Measurements from ENCODE around the gene ABCC4. TPM values are rescaled to one million over a fixed set of nuclear protein-coding genes. Genes with fewer than 3 reads are reported as not detected.

Gene ABCC4
- total and polyA plus RNA-seq, 2 experiments from 2014 or later: 4.3 to 12.2 TPM

DNA sequence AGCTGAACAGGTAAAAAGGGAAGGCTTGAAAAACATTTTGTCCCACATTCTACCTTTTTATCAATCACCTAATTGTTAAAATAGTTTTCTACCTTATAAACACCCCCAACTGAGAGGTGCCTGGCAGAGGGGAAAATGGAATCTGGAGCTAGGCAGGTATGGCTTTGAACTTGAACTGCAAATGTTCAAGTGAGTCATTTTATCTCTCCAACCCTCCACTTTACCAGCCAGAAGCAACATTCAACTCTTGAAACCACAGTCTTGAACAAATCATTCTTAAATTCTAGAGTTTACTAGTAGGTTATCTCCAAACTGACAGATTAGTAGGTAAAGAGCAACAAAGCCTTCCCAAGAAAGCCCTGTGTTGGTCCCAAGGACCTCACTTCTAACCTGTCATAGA lies 116.9 kb downstream of the ABCC4 start:
- H4K20me1 ChIP-seq (replicated peaks; ENCODE audit: insufficient read depth): no peaks in the 10 kb centered on the region
- Mint-ChIP-seq H3K36me3 (ENCODE audit: low read depth) (no peaks in the 10 kb centered on the region; the same call in 2 of the 3 replicates), H3K4me3 (no peak overlapping the region), H3K9me3 (no peaks in the 10 kb centered on the region), H3K27me3 (ENCODE audit: insufficient read depth, low read depth, poor library complexity) (peaks cover 3% of the 10 kb centered on the region), H3K27ac (no peak overlapping the region), H3K4me1 (no peaks in the 10 kb centered on the region)
- no peak for TF ChIP-seq ZNF331 (CRISPR knock-in tag; IDR thresholded peaks at IDR 0.05; ENCODE audit: low read depth)
- TF ChIP-seq, protein P1, sequence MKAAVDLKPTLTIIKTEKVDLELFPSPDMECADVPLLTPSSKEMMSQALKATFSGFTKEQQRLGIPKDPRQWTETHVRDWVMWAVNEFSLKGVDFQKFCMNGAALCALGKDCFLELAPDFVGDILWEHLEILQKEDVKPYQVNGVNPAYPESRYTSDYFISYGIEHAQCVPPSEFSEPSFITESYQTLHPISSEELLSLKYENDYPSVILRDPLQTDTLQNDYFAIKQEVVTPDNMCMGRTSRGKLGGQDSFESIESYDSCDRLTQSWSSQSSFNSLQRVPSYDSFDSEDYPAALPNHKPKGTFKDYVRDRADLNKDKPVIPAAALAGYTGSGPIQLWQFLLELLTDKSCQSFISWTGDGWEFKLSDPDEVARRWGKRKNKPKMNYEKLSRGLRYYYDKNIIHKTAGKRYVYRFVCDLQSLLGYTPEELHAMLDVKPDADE (IDR thresholded peaks at IDR 0.05): no peak
- no peak for TF ChIP-seq NANOG (IDR thresholded peaks at IDR 0.05; ENCODE audit: borderline replicate concordance)
- TF ChIP-seq STAT1 (IDR thresholded peaks at IDR 0.05; ENCODE audit: unreplicated experiment): no peak
- TF ChIP-seq ZNF114 (CRISPR knock-in tag; IDR thresholded peaks at IDR 0.05): no peak
- TF ChIP-seq, protein P2, sequence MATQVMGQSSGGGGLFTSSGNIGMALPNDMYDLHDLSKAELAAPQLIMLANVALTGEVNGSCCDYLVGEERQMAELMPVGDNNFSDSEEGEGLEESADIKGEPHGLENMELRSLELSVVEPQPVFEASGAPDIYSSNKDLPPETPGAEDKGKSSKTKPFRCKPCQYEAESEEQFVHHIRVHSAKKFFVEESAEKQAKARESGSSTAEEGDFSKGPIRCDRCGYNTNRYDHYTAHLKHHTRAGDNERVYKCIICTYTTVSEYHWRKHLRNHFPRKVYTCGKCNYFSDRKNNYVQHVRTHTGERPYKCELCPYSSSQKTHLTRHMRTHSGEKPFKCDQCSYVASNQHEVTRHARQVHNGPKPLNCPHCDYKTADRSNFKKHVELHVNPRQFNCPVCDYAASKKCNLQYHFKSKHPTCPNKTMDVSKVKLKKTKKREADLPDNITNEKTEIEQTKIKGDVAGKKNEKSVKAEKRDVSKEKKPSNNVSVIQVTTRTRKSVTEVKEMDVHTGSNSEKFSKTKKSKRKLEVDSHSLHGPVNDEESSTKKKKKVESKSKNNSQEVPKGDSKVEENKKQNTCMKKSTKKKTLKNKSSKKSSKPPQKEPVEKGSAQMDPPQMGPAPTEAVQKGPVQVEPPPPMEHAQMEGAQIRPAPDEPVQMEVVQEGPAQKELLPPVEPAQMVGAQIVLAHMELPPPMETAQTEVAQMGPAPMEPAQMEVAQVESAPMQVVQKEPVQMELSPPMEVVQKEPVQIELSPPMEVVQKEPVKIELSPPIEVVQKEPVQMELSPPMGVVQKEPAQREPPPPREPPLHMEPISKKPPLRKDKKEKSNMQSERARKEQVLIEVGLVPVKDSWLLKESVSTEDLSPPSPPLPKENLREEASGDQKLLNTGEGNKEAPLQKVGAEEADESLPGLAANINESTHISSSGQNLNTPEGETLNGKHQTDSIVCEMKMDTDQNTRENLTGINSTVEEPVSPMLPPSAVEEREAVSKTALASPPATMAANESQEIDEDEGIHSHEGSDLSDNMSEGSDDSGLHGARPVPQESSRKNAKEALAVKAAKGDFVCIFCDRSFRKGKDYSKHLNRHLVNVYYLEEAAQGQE (IDR thresholded peaks at IDR 0.05; ENCODE audit: unreplicated experiment): no peak
- no peak for TF ChIP-seq JUNB (IDR thresholded peaks at IDR 0.05; ENCODE audit: unreplicated experiment)
- no peak for TF ChIP-seq POLR2AphosphoS5 (IDR thresholded peaks at IDR 0.05; ENCODE audit: low read depth)
- TF ChIP-seq EZH2 (IDR thresholded peaks at IDR 0.05; ENCODE audit: low read depth, unreplicated experiment): no peak
- TF ChIP-seq, protein P3, sequence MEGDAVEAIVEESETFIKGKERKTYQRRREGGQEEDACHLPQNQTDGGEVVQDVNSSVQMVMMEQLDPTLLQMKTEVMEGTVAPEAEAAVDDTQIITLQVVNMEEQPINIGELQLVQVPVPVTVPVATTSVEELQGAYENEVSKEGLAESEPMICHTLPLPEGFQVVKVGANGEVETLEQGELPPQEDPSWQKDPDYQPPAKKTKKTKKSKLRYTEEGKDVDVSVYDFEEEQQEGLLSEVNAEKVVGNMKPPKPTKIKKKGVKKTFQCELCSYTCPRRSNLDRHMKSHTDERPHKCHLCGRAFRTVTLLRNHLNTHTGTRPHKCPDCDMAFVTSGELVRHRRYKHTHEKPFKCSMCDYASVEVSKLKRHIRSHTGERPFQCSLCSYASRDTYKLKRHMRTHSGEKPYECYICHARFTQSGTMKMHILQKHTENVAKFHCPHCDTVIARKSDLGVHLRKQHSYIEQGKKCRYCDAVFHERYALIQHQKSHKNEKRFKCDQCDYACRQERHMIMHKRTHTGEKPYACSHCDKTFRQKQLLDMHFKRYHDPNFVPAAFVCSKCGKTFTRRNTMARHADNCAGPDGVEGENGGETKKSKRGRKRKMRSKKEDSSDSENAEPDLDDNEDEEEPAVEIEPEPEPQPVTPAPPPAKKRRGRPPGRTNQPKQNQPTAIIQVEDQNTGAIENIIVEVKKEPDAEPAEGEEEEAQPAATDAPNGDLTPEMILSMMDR (conservative IDR thresholded peaks at IDR 0.05; ENCODE audit: low read depth in 2 of 2): no peak
- TF ChIP-seq CREB1 (CRISPR knock-in tag; IDR thresholded peaks at IDR 0.05; ENCODE audit: low read depth): no peak
- TF ChIP-seq EZH2phosphoT487 (IDR thresholded peaks at IDR 0.05; ENCODE audit: unreplicated experiment): no peak
- no peaks in the 10 kb centered on the region for H3F3A ChIP-seq (replicated peaks; ENCODE audit: low read depth)
- H3K4me1 ChIP-seq (ENCODE audit: insufficient read depth): no peaks in the 10 kb centered on the region
- no peaks in the 10 kb centered on the region for H3K79me2 ChIP-seq (replicated peaks; ENCODE audit: insufficient read depth)
- no peaks in the 10 kb centered on the region for H3K36me3 ChIP-seq (ENCODE audit: insufficient read depth)
- H3K9me2 ChIP-seq (ENCODE audit: insufficient read depth): no peaks in the 10 kb centered on the region
- no peak overlapping the region for H3K4me3 ChIP-seq
- no peaks in the 10 kb centered on the region for H3K27me3 ChIP-seq (ENCODE audit: insufficient read depth)
- no peak overlapping the region for H3K27ac ChIP-seq (ENCODE audit: low read depth)
- ATAC-seq (no peak), DNase-seq (ENCODE audit: low spot score) (no peak)
- H2AFZ ChIP-seq: no peak overlapping the region
- H3K4me2 ChIP-seq: no peak overlapping the region
